Kasumi-1 (cell line): ENCODE results near the gene DLX1.
"Not testable (repeated sequence)": the region's sequence is repeated elsewhere in the genome, so short reads cannot be mapped to it uniquely, and the experiment has no call there.

Source experiments
- DNase-seq, 2 experiments: peaks; one replicate each; lab custom pipeline; 2025; lab: John Stamatoyannopoulos, UW

DLX1 gene

GRCh38 chr2:172098650-172099471, 13.6 kb downstream of the DLX1 start:
- DNase-seq = peak; percentile 51 to 54

- no peak for DNase-seq
Observed at GRCh38 chr2:172099472-172100079, 14.3 kb downstream of the DLX1 start.

GRCh38 chr2:172100080-172100934, 15.0 kb downstream of the DLX1 start:
- DNase-seq = no peak

GRCh38 chr2:172100935-172101820, 15.9 kb downstream of the DLX1 start:
- peak in 1 of 2 experiments; percentile 63 for DNase-seq

GRCh38 chr2:172101821-172102390, 16.6 kb downstream of the DLX1 start:
- peak; percentile 52 to 63 for DNase-seq

- peak; percentile 90 to 92 for DNase-seq
Observed at GRCh38 chr2:172102391-172103359, 17.4 kb downstream of the DLX1 start, which contains the start of gene DLX2. Gene DLX2, minus strand, starts transcription at chr2:172102900. Its CDS starts 362 bp downstream, at chr2:172102538.

GRCh38 chr2:172103471-172104272, 18.4 kb downstream of the DLX1 start:
- peak; percentile 69 to 77 for DNase-seq

- no peak for DNase-seq
Observed at GRCh38 chr2:172105471-172106107, 20.3 kb downstream of the DLX1 start.

- DNase-seq = peak; percentile 77 to 81
Observed at GRCh38 chr2:172106108-172106961, 21.0 kb downstream of the DLX1 start.

- no peak for DNase-seq
Observed at GRCh38 chr2:172107690-172108586, 22.6 kb downstream of the DLX1 start.

- no peak for DNase-seq
Observed at GRCh38 chr2:172108587-172108930, 23.3 kb downstream of the DLX1 start.

GRCh38 chr2:172109256-172109987, 24.1 kb downstream of the DLX1 start:
- DNase-seq = no peak

- DNase-seq = no peak
Observed at GRCh38 chr2:172109988-172110811, 24.9 kb downstream of the DLX1 start.

- DNase-seq = peak; percentile 63 to 73
Observed at GRCh38 chr2:172113617-172114016, 28.3 kb downstream of the DLX1 start.

GRCh38 chr2:172114176-172114575, 28.9 kb downstream of the DLX1 start:
- DNase-seq = not testable (repeated sequence)
